HepG2 (cell line): Measurements from ENCODE around the gene ARFGEF3. TPM values are rescaled to one million over a fixed set of nuclear protein-coding genes. Genes with fewer than 3 reads are reported as not detected.
A peak's percentile ranks its signal among the peaks of the same experiment; 100 is the strongest.

Source experiments
- ATAC-seq: fragments of 200-7000 bp; cut with Tn5 transposase; 3 replicates; pipeline ENCODE4 v1.9.1; 2020; ENCODE audit warnings: mild to moderate bottlenecking, moderate library complexity
- BruUV-seq: library from RNA; stranded (reverse); fragments of 400-500 nt; replicated peaks from 2 replicates; lab custom pipeline; 2021; lab: Mats Ljungman, UMichigan
- CTCF ChIA-PET: fragments of 300-600 bp; formaldehyde crosslinking; extraction: SDS; loops from one replicate; lab custom pipeline; 2021; ENCODE audit warnings: low total read pairs, inconsistent platforms, low intra/inter-chr PET ratio; lab: Yijun Ruan, JAX
- POLR2A ChIA-PET: fragments of 350-600 bp; sonication (Branson Sonifier 250); formaldehyde crosslinking; loops from one replicate; lab custom pipeline; 2020; ENCODE audit warnings: antibody characterized with exemption, inconsistent platforms; lab: Yijun Ruan, JAX
- DNase-seq: peaks from one replicate; pipeline ENCODE4 v3.0.0-alpha.2; 2015; ENCODE audit warnings: low spot score
- FAIRE-seq: peaks from 3 replicates; lab custom pipeline; 2011; peaks lifted over from hg19 to GRCh38; lab: Jason Lieb, UNC
- H2AFZ ChIP-seq: one replicate; pipeline ENCODE4 v1.6.1; 2011; ENCODE audit warnings: low read length, inconsistent platforms
- H3K27ac ChIP-seq: fragments of 300-600 bp; 3 replicates; pipeline ENCODE4 v1.8.0; 2011; ENCODE audit warnings: mixed run types, mild to moderate bottlenecking, mixed read lengths, low read length, inconsistent platforms; ENCODE audit not compliant: insufficient read depth; ENCODE audit errors: extremely low read length
- H3K27me3 ChIP-seq, 2 experiments: fragments of 200-600 bp in 1 of 2; 2 replicates in 1 of 2; 3 replicates in 1 of 2; pipeline versions ENCODE4 v1.6.0 to v1.8.0; 2011; ENCODE audit warnings: low read length in 2 of 2, mild to moderate bottlenecking in 2 of 2, moderate library complexity in 2 of 2, inconsistent platforms in 1 of 2; ENCODE audit not compliant: insufficient read depth in 2 of 2, control insufficient read depth in 1 of 2
- H3K36me3 ChIP-seq, 2 experiments: fragments of 200-600 bp in 1 of 2; replicated peaks in 1 of 2; 2 replicates in 1 of 2; 3 replicates in 1 of 2; pipeline versions ENCODE4 v1.5.1 to v1.8.0; 2011; ENCODE audit warnings: low read length in 2 of 2, inconsistent platforms in 1 of 2; ENCODE audit not compliant: insufficient read depth in 2 of 2, control insufficient read depth in 1 of 2
- H3K4me1 ChIP-seq: 2 replicates; pipeline ENCODE4 v1.5.1; 2012; ENCODE audit warnings: low read length, inconsistent platforms; ENCODE audit not compliant: insufficient read depth
- H3K4me2 ChIP-seq: 2 replicates; pipeline ENCODE4 v1.6.0; 2011; ENCODE audit warnings: low read depth, low read length, inconsistent platforms
- H3K4me3 ChIP-seq, 3 experiments: fragments of 200-600 bp in 1 of 3; sonication (generic), shearing (Covaris generic) in 1 of 3; replicated peaks in 1 of 3; 2 replicates each; pipeline ENCODE4 v1.5.1; 2011 to 2016; ENCODE audit warnings: low read length in 3 of 3, inconsistent platforms in 2 of 3, low read depth in 2 of 3, mild to moderate bottlenecking in 2 of 3, control low read depth in 1 of 3, mixed read lengths in 1 of 3; ENCODE audit not compliant: insufficient read depth in 1 of 3
- H3K79me2 ChIP-seq: one replicate; pipeline ENCODE4 v1.6.1; 2011; ENCODE audit warnings: low read length, inconsistent platforms; ENCODE audit not compliant: insufficient read depth
- H3K9ac ChIP-seq: 2 replicates; pipeline ENCODE4 v1.6.0; 2011; ENCODE audit warnings: mild to moderate bottlenecking, low read depth, low read length, inconsistent platforms; ENCODE audit not compliant: insufficient read depth
- H3K9me3 ChIP-seq: 2 replicates; pipeline ENCODE4 v1.5.1; 2012; ENCODE audit warnings: mild to moderate bottlenecking, low read length
- H4K20me1 ChIP-seq: 2 replicates; pipeline ENCODE4 v1.6.0; 2011; ENCODE audit warnings: inconsistent platforms, mild to moderate bottlenecking, low read length, moderate library complexity; ENCODE audit not compliant: insufficient read depth
- AGO2 ChIP-seq: fragments of 200-400 bp; formaldehyde crosslinking; optimal IDR thresholded peaks from 2 replicates; pipeline ENCODE3; 2017; ENCODE audit warnings: mild to moderate bottlenecking, low read depth, low read length, moderate library complexity
- ARNT2 ChIP-seq: sonication (generic); formaldehyde crosslinking; IDR thresholded peaks from 2 replicates; pipeline ENCODE4 v1.8.0; 2022; ENCODE audit warnings: mild to moderate bottlenecking, low read depth, missing genetic modification reagents, moderate library complexity
- HDAC1 ChIP-seq: sonication (generic); formaldehyde crosslinking; IDR thresholded peaks from 2 replicates; pipeline ENCODE4 v1.5.1; 2020; ENCODE audit warnings: mild to moderate bottlenecking, missing genetic modification reagents
- NCOA5 ChIP-seq: sonication (generic); formaldehyde crosslinking; IDR thresholded peaks from 2 replicates; pipeline ENCODE4 v1.4.0; 2020; ENCODE audit warnings: missing genetic modification reagents
- NFE2L2 ChIP-seq: fragments of 150-350 bp; IDR thresholded peaks from 2 replicates; pipeline ENCODE4 v1.6.1; 2014; ENCODE audit warnings: low read length
- THYN1 ChIP-seq: sonication (generic); formaldehyde crosslinking; IDR thresholded peaks from 2 replicates; pipeline ENCODE4 v1.8.1; 2023; ENCODE audit warnings: low read depth, mild to moderate bottlenecking, moderate library complexity, missing genetic modification reagents, borderline replicate concordance
- ZNF362 ChIP-seq: sonication (generic); formaldehyde crosslinking; IDR thresholded peaks from 2 replicates; pipeline ENCODE4 v1.4.0; 2020; ENCODE audit warnings: missing genetic modification reagents, mild to moderate bottlenecking, borderline replicate concordance
- ZNF44 ChIP-seq: sonication (generic); formaldehyde crosslinking; IDR thresholded peaks from 2 replicates; pipeline ENCODE4 v1.5.1; 2020; ENCODE audit warnings: mild to moderate bottlenecking, missing genetic modification reagents
- ZNF569 ChIP-seq: sonication (generic); formaldehyde crosslinking; IDR thresholded peaks from 2 replicates; pipeline ENCODE4 v1.5.0; 2020; ENCODE audit warnings: mild to moderate bottlenecking, missing genetic modification reagents, moderate library complexity, borderline replicate concordance
- ZNF780A ChIP-seq: sonication (generic); formaldehyde crosslinking; IDR thresholded peaks from 2 replicates; pipeline ENCODE4 v1.8.0; 2022; ENCODE audit warnings: mild to moderate bottlenecking, missing genetic modification reagents, moderate library complexity
- ZXDC ChIP-seq: sonication (generic); formaldehyde crosslinking; IDR thresholded peaks from 2 replicates; pipeline ENCODE4 v1.5.0; 2020; ENCODE audit warnings: mild to moderate bottlenecking, missing genetic modification reagents
- WGBS: methylation state at CpG from one replicate; pipeline ENCODE4 v1.1.6; 2017; ENCODE audit warnings: low lambda C conversion rate; 5-methylcytosine and 5-hydroxymethylcytosine counted together
- in situ Hi-C: cut with HindIII; loops from 2 replicates; pipeline ENCODE4 v1.10.0; 2017; ENCODE audit warnings: low pct_unique_long_range_greater_than_20kb; ENCODE audit not compliant: extremely low pct_ligation_motif_present
- intact Hi-C: fragments of 100-400 bp; cut with micrococcal nuclease; formaldehyde crosslinking; loops from one replicate; pipeline ENCODE4 v1.10.0; 2022; ENCODE audit not compliant: unreplicated experiment
- polyA plus RNA-seq, 8 experiments: library from polyadenylated mRNA; depleted of rRNA in 3 of 8; stranded (reverse) in 7 of 8; unstranded in 1 of 8; fragments of >200 nt; fragmentation: Illumina TruSeq in 4 of 8; extraction: Trizol in 4 of 8; gene quantifications; 2 replicates each; pipeline versions ENCODE4 v1.2.1 to v1.2.3, GENCODE V29; 2011 to 2016; ENCODE audit warnings: low read depth in 4 of 8, missing spikeins in 1 of 8, mixed read lengths in 1 of 8; ENCODE audit not compliant: insufficient read depth in 1 of 8
- total RNA-seq, 5 experiments: library from RNA; depleted of rRNA; stranded (reverse); fragments of >200 nt; fragmentation: Illumina TruSeq; extraction: Trizol; gene quantifications; 2 replicates each; pipeline ENCODE4 v1.2.3, GENCODE V29; 2016; ENCODE audit warnings: low read depth in 1 of 5
- TF ChIP-seq, protein P1 (sequence below): sonication (generic); formaldehyde crosslinking; IDR thresholded peaks from 2 replicates; pipeline ENCODE4 v1.8.0; 2022; ENCODE audit warnings: missing genetic modification reagents, low read depth, mild to moderate bottlenecking, borderline replicate concordance
- TF ChIP-seq, protein P2 (sequence below): sonication (generic); formaldehyde crosslinking; IDR thresholded peaks from 2 replicates; pipeline ENCODE4 v1.5.0; 2020; ENCODE audit warnings: missing genetic modification reagents
- TF ChIP-seq, protein P3 (sequence below): sonication (generic); formaldehyde crosslinking; IDR thresholded peaks from 2 replicates; pipeline ENCODE4 v1.5.0; 2020; ENCODE audit warnings: missing genetic modification reagents
- TF ChIP-seq, protein P4 (sequence below): sonication (generic); formaldehyde crosslinking; IDR thresholded peaks from 2 replicates; pipeline ENCODE4 v1.5.1; 2020; ENCODE audit warnings: missing genetic modification reagents, mild to moderate bottlenecking, borderline replicate concordance

Gene ARFGEF3
- total and polyA plus RNA-seq, 2 of the 13 experiments (the other 11 are each of a cell fraction or from before 2014, with no cell fraction given), result 0.60 to 2.6 TPM

DNA sequence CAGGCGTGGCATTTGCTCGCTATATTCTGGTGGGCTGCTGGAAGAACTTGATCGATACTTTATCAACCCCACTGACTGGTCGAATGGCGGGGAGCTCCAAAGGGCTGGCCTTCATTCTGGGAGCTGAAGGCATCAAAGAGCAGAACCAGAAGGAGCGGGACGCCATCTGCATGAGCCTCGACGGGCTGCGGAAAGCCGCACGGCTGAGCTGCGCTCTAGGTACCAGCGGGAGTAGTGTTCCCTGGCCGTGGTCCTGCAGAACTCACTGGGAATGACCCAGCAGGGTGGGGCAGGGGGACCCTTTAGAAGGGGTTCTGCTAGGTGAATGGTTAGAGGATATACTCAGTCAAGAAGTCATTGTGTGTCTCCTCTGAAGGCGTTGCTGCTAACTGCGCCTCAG lies 125.0 kb downstream of the ARFGEF3 start:
- Histone ChIP-seq H3K9ac (no peak overlapping the region), H3K4me3 (no peak overlapping the region), H3K36me3 (no peaks in the 10 kb centered on the region), H2AFZ (no peak overlapping the region), H3K27ac (no peak overlapping the region), H3K4me1 (0 out of 2 replicates have a peak, but pooled peaks cover 5% of the 10 kb centered on the region), H3K27me3 (no peaks in the 10 kb centered on the region), H4K20me1 (no peaks in the 10 kb centered on the region), H3K4me2 (no peak overlapping the region), H3K9me3 (no peaks in the 10 kb centered on the region), H3K79me2 (no peaks in the 10 kb centered on the region)
- in situ Hi-C loops (loop anchor here (5.0 to 25.0 kb wide), 2 partner anchors 169 to 301 kb away; no protein-coding TSS in a partner anchor), intact Hi-C loops (loop anchor here (1.0 to 5.0 kb wide), 4 partner anchors 118 to 284 kb away; partner anchors contain the start of gene HEBP2)
- ChIA-PET POLR2A (no interaction called here), CTCF (interaction anchor here (1.1 to 4.4 kb wide), 2 partner anchors 169 to 171 kb away, joined by 3 to 53 read pairs; no protein-coding TSS in a partner anchor)
- BruUV-seq, result no TSS peak
- FAIRE-seq (no peak), ATAC-seq (peak; percentile 15), DNase-seq (no peak)
- TF ChIP-seq, protein P1, sequence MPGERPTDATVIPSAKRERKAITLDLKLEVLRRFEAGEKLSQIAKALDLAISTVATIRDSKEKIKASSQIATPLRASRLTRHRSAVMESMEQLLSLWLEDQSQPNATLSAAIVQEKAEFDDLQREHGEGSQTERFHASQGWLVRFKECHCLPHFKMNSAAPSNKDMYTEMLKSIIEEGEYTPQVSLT, result no peak
- no peak for TF ChIP-seq ZNF362 (CRISPR knock-in tag)
- no peak for TF ChIP-seq ZNF44
- no peak for TF ChIP-seq ZNF780A
- TF ChIP-seq, protein P2, sequence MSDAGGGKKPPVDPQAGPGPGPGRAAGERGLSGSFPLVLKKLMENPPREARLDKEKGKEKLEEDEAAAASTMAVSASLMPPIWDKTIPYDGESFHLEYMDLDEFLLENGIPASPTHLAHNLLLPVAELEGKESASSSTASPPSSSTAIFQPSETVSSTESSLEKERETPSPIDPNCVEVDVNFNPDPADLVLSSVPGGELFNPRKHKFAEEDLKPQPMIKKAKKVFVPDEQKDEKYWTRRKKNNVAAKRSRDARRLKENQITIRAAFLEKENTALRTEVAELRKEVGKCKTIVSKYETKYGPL (CRISPR knock-in tag), result no peak
- TF ChIP-seq, protein P3, sequence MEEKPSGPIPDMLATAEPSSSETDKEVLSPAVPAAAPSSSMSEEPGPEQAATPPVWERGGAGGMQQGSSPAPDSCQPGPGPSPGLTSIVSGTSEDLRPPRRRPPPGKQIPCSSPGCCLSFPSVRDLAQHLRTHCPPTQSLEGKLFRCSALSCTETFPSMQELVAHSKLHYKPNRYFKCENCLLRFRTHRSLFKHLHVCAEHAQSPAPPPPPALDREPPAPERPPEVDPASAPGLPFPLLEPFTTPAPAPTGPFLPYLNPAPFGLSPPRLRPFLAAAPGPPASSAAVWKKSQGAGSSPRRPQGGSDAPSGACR, result no peak
- TF ChIP-seq HDAC1 (CRISPR knock-in tag), result no peak
- TF ChIP-seq, protein P4, sequence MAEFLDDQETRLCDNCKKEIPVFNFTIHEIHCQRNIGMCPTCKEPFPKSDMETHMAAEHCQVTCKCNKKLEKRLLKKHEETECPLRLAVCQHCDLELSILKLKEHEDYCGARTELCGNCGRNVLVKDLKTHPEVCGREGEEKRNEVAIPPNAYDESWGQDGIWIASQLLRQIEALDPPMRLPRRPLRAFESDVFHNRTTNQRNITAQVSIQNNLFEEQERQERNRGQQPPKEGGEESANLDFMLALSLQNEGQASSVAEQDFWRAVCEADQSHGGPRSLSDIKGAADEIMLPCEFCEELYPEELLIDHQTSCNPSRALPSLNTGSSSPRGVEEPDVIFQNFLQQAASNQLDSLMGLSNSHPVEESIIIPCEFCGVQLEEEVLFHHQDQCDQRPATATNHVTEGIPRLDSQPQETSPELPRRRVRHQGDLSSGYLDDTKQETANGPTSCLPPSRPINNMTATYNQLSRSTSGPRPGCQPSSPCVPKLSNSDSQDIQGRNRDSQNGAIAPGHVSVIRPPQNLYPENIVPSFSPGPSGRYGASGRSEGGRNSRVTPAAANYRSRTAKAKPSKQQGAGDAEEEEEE (CRISPR knock-in tag), result no peak
- TF ChIP-seq ZXDC (CRISPR knock-in tag), result no peak
- no peak for TF ChIP-seq NFE2L2
- no peak for TF ChIP-seq ARNT2 (CRISPR knock-in tag)
- TF ChIP-seq NCOA5 (CRISPR knock-in tag), result no peak
- no peak for TF ChIP-seq ZNF569 (CRISPR knock-in tag)
- no peak for TF ChIP-seq THYN1 (CRISPR knock-in tag)
- TF ChIP-seq AGO2, result no peak
- 87% methylated on average over 17 of the region's 17 CpGs for WGBS
